Activated gamma-delta T cell treated with anti-CD3 and anti-CD28 coated beads, Interleukin-2, amount 50 U/mL, for 16 hours (primary cell): ENCODE measurements around the gene TTLL12.

Source experiments
- DNase-seq: peaks from one replicate; pipeline ENCODE4 v3.0.0-alpha.2; 2020; ENCODE audit warnings: low read depth

The TTLL12 gene

DNA sequence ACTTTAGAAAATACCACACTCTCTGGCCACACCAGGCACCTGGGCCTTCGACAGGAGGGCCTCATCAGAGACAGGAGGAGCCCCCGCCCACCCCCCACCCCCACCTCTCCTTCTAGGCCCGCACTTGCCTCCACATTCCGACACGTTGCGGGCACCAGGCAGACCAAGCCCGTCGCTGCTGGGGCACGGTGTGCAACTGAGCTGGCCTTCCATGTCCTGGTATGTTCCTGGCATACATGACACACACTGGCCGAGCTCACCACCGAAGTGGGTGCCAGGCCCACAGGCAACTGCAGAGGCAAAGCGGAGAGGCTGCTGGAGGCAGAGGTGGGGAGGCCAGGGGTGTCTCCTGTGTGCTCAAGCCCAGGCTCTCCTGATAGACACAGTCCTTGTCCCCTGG lies 27.0 kb upstream of the TTLL12 start:
- DNase-seq, result no peak

DNA sequence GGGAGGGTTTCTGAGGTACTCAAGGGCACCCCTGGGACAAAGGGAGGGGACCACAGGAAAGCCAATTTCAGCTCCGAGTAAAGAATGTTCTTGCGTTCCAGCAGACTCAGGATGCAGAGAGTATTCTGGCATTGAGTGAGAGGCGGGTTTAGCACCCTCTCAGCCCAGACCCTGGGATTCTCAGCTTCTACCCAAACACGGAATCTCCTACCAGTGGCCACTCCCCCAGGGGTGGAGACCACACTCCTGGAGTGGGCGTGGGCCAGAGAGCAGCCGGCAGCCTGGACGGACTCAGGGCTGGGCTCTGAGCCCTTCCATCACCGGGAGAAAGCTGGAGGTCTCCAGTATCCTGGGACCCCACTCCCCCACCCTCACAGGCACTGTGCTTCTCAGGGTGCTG lies 26.1 kb upstream of the TTLL12 start:
- DNase-seq, result no peak

DNA sequence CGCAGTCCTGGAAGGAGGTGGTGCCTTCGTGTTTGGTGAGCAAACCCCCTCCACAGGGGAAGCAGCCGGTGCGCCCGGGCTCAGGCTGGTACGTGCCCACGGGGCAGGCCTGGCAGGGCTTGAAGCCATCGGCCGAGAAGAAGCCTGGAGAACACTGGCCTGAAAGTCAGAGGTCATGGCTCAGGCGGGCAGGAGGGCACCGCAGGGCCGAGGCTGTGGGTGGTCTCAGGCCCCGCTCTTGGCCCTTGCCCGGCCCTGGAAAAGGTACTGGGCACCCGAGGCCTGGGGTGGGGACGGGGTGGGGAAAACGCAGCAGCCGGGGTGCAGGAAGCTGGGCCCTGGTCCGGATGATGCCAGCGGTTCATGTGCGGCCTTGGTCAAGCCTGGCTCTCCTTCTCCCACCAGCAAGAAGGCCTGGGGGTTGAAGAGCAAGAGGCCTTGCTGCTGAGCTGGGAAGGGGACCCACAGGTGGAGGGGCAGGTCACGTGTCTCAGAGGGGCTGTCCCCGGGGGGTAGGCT lies 25.6 kb upstream of the TTLL12 start:
- DNase-seq, result no peak

DNA sequence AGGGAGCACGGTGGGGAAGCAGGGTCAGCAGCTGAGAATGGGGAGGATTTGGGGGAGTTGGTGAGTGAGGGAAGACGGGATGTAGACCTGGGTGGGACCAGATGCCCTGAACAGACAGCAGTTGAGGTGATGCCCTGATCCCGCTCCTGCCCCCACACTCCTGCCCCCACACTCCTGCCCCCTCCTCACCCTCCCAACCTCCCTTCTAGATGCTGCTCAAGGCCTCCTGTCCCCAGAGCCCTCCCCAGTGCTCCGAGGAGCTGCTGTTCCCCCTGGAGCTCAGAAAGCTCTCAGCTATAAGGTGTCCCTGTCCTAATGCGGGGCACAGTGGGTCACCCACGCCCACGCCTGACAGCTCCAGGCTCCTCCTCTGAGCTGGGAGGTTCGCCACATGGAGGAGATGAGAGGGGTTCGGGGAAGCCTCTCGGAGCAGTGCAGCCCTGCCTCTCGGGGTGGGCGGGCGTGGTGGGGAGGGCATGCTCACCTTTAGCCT lies 25.1 kb upstream of the TTLL12 start:
- DNase-seq, result no peak

DNA sequence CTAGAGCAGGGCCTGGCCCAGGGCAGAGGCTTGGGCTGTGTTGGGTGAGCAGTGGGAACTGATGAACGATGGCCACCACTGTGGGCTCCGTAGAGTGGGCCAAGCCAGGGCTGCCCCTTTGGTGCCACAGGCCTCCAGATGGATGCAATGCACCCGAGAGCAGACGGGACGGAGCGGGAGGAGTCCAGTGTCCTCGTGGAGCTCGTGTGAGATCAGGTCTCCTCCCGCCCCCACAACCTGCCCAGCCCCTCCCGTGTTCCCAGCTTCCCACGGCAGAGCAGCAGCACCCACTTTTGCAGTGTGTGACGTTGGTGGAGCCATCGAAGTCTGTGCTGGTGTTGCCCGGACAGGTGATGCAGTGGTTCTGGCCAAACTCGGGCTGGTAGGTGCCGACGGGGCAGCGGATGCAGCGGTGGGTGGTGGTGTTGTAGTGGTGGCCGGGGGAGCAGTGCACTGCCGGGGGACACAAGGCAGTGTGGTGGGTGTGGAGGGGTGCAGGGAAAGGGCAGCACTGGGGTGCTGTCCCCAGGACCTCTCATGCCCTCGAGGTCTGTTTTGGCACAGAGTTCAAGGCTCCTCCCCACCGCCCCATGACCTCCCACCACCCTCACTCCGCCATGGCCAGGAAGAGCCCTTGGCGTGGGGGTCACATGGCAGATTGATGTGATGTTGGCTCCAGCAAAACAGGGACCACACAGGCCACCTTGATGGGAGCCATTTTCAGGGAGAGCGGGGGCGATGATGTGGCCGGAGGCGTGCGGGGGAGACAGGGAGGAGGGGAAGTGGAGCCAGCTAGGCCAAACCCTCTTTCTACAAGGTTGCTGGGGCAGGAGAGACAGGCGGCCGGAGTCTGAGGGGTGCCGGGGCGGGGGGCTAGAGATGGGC lies 23.9 kb upstream of the TTLL12 start:
- DNase-seq, result no peak

DNA sequence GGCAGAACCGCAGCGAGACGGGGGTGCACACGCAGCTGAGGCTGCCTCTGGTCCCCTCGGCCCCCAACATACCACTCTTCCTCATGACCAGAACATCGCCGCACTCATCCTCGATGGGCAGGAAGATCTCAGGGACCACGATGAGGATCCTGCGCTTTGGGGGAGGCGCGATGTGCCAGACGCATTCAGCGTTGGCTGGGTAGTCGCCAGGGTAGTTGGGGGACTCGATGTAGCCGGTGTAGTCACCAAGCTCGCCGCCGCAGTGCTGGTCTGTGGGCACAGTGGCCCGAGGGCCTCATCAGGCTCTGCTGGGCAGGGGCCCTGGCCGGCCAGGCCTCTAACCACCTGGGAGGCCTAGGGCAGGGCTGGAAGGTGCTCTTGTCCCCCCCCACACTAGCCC lies 23.0 kb upstream of the TTLL12 start:
- DNase-seq, result no peak

DNA sequence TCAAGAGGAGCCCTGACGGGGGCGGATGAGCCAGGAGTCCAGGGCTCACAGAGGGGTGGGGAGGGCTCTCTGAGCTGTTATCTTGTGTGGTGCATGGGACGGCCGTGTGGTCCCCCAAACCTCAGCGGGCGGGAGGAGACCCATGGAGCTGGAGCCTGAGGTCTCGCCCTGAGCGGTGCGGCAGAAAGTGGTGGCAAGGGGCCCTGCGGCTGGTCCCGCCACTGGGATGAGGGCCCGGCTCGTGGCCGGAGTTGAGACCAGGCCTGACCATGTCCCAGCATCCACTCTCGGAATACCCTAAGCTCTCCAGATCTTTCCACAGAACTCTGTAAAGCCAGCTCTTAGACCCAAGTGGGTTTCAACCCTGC lies 22.6 kb upstream of the TTLL12 start:
- no peak for DNase-seq

DNA sequence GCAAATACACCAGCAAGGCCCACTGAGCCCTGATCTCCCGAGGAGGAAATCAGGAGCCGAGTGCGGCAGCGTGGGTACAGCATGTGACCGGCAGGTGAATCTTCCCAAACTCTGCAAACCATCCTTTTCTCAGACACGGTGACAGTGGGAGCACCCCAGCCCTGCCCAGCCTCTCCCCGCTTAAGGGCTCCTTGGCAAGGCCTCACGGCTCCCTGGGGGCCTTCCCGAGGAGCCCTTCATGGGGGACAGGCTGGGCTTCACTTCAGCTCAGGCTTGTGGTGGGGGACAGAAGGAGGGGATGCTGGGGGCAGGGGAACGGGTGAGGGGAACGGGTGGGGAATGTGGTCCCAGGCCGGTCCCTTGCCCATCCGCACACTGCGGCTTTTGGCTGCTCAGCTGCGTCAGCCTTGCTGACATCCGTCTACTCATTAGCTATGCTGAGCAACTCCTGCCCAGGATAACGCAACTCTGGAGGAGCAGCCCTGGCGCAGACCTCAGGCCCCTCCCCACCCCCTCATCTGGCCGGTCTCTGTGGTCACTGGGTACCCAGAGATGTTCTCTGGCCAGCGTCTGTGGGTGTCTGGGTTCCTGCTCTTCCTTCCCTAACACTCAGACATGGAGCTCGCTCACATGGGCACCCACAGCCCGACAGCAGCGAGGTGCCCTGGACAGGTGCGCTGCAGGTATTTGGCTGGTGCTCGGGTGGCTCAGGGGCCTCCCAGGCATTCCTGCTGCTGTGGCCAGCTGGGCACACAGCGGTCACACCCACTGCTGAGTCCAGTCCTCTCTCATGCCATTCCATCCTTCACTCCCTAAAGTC lies 22.0 kb upstream of the TTLL12 start:
- no peak for DNase-seq

DNA sequence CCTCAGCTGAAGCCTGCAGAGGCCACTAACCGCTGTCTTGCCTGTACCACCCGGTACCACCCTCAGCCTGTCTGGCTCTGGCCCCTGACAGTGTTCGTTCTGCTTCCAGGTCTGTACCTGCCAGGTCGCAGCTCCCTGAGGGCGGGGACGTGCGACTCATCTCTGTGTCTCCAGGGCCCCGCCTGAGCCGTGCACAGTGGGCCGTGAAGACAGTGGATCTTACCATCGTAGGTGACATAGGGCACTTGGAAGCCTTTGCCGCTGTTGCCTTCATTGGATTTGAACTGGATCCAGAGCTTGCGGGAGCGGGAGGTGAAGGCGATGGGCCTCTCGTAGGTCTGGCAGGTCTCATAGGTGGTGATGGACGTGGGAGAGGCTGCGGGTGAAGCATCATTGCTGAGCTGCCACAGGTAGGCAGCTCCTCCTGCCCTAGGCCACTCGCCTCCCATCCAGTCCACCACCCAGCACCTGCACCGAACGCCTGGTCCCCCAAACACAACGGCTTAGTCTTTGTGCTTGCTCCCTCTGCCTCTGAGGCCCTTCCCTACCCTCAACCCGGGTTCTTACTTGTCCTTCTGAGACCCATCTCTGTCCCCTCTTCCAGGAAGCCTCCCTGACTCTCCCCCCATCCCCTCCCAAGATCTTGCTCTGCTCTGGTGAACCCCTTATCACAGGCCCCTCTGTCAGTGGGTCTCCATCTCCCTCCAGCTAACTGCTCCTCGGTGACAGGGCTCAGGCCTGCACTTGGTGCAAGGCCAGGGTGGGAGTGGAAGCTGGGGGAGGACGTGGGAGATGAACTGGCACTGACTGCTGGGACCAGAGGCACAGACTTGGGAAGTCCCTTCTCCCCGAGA lies 21.1 kb upstream of the TTLL12 start:
- DNase-seq, result no peak

DNA sequence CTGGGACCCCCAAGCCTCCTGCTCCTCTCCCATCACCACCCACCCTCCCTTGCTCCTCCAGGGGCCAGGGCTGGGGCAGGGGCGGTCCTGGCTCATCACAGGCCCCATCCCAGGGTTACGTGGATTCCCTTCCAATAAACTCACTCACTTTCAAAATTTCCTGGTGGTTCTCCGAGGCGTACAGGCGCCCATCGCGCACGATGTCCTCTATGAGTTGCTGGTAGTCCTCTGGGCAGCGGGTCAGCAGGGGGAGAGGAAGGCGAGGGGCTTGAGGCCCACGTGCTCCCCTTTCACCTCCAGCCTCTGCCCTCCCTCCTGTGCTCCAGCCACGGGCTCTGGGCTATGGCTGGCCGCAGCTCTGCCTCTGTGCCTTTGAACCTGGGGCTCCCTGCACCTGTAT lies 20.5 kb upstream of the TTLL12 start:
- no peak for DNase-seq

DNA sequence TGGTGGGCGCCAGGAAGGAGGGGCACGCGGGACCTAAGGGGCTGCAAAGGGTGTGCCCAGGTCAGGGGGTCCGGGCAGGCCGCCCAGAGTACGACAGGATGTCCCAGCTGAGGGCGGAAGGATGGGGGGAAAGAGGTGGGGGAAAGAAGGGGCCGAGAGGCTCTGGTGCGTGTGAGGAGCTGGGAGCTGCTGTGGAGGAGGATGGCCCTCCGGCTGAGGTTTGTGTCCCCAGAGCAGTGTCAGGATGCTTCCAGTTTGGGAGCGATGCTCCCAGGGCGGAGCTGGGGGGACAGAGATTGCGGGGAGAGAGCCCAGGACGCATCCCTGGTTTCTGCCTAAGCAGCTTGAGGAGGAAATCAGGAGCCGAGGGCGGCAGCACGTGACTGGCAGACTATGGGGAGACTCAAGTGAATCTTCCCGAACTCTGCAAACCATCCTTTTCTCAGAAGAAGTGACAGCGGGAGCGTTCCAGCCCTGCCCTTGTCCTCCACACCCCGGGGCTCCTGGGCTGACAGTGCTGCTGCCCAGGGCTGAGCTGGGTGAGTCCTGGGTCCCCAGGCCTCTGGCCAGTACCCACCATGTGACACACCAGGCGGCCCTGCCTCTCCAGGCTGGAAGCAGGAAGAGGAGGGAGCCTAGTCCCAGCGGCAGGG lies 19.7 kb upstream of the TTLL12 start:
- DNase-seq, result no peak

DNA sequence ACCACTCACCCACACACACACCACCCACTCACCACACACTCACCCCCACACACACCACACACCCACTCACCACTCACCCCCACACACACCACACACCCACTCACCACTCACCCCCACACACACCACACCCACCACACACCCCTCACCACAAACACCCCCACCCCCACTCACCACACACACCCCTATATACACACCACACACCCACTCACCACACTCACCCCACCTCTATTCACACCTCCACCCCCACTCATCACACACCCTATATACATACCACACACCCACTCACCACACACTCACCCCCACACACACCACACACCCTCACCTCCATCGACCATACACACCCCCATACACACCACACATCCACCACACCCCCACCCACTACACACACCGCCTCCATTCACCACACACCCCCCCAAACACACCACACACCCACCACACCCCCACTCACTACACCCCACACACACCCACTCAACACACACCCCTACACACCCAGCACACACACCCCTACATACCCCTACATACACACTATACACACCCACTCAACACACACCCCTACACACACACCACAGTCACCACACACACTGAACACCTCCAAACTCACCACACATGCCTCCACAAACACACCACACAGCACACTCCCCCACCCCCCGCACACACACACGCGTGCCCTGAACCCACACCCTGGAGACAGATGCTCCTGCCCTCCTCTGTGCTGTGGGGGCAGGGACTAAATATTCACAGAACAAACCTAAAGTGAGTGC lies 19.0 kb upstream of the TTLL12 start:
- DNase-seq, result peak; percentile 13

DNA sequence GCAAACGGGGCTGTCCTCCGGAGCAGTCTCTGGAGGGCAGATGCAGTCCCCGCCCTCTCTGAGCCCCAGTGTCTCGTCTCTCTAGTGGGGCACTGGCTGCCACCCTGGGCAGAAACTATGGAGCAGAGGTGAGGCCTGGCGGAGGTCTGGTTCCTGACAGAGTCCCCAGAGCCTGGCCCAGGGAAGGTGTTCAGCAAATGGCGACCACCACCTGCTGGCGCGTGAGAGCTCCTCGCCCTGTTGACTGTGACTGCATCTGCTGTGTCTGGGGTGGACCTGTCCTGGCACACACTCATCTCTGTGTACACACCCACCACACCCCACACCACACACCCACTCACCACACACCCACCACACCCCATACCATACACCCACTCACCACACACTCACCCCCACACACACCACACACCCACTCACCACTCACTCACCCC lies 18.3 kb upstream of the TTLL12 start:
- no peak for DNase-seq

DNA sequence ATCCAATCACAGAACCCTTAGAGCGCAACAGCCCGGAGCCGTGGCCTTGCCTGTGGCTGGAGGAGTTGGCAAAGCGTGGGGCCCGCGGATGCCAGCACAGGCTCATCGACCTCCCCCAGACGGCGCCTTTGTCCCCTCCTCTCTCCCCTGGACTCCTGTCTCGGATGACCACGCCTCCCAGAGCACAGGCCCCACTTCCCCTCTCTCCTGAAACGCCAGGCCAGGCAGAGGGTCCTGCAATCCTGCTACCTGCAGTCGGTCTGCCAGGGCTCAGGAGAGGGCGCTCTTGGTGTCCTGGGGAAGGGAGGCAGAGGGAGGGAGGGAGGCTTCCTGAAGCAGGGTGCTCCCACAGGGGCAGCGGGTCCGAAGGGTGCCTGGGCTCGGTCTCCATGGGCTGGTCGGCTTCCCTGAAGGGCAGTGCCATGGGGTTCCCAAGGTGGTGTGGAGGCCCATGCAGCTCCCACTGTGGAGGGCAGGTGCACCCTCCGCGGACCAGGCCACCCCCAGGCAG lies 16.6 kb upstream of the TTLL12 start:
- no peak for DNase-seq

DNA sequence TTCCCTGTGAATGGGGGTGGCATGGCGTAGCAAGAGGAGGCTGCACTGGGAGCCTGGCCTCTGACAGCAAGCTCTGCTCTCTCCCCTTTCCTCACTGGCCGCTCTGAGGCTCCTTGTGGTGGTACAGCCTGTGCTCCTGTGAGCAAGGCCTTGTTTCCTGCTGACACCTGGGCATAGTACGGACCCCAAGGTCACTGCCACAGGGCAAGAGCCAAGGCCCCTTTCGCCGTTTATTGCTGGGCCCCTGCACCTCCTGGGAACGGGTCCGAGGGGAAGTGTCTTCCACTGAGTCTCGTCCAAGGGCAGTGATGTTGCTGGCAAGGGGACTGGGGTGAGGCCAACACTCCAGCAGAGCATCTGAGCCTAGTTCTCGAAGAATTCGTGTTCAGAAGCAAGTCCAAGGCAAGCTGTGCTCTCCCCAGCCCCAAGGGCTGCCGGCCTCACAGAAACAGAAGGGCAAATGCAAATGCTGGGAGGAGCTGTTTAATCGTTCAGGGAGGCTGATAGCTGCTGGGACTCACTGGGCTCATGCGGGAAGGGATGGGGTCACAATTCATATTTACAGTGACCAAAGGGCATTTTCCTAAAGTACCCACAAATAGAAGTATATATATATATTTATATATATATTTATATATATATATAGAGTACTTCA lies 15.9 kb upstream of the TTLL12 start:
- no peak for DNase-seq

DNA sequence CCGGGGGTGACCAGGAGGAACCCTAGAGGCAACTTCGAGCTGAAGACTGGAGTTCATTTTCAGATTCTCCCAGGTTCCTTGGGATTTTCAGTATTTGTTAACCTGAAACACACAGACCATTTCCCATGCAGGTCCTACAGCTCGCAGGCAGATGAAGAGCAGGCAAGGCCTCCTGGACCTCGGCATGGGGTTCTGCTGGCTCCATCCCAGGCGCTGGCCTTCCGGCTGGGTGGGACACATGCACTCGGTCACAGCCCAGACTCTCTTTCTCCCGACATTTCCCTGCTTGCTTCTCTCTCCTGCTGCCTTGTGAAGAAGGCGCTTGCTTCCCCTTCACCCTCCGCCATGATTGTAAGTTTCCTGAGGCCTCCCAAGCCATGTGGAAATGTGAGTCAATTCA lies 15.4 kb upstream of the TTLL12 start:
- DNase-seq, result no peak

DNA sequence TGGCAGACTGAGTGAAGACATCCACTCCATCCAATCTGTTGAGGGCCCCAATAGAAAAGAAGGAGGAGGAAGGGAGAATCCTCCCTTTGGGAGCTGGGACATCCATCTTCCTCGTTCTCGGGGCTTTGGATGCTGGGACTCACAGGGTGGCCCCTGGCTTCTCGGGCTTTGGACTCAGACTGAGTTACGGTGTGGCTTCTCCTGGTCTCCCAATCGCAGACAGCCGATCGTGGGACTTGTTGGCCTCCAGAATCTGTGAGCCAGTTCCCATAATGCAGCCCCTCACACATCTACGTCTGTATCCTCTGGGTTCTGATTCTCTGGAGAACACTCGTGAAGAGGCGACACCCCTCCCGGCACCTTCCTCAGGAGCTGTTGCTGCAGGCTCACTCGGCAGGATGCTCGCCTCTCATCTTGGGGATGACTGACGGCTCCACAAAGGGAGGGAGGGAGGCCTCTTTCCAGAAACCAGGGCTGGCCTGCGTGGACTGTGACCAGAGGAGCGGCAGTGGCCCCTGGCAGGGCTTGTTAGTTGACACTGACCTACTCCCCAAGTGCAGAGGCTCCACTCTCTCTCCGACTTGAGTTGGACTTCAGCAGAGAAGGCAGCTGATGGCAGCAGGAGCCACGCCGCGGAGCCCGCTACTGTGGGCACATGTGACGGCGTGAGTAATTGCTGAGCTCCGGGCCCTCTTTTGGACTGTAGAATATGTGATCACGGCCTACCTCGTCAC lies 14.7 kb upstream of the TTLL12 start:
- DNase-seq, result no peak

DNA sequence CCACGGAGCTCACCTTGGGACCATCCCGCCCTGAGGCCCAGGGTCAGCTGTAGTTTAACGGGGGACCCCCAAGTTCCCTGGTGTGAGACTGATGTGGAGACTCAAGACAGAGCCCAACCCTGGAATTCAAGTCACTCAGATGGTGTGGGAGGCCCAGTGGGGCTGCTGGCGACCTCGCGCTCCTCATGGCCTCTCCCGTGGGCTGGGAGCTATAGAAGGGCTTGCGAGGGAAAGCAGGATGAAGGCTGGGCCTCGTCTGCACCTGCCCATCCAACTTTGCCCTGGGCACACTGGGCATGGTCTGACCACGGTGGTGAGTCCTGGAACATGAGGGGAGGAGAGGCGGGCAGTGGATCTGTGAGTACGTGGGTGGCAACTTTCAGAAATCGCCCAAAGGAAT lies 13.6 kb upstream of the TTLL12 start:
- DNase-seq, result no peak

DNA sequence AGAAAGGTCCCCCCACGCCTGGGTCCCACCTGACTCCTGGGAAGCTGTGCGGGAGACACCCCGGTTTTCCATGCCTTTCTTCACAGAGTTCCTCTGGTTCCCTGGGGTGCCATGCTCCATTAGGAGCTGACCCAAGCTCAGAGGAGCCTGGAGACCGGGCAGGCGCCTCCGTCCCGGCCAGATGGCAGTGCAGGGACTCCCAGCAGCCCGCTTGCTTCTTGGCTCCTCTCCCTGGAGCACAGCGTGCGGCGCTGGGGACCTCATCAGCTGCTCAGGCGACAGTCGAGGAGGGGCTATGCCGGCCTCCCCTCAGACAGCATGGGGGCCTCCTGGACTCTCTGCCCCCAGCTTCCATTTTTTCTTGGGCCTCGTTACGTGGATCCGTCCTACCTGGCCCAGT lies 13.1 kb upstream of the TTLL12 start:
- no peak for DNase-seq
